VCaP (cell line): ENCODE measurements around the gene ASB15.
A peak's percentile ranks its signal among the peaks of the same experiment; 100 is the strongest.

Source experiments
- H3K27ac ChIP-seq: fragments of 450-650 bp; 2 replicates; pipeline ENCODE4 v1.5.1; 2017
- TF ChIP-seq, protein P1 (sequence below): fragments of 450-650 bp; conservative IDR thresholded peaks from 2 replicates; pipeline ENCODE4 v1.5.1; 2017; ENCODE audit warnings: mild to moderate bottlenecking, moderate library complexity

The ASB15 gene

DNA sequence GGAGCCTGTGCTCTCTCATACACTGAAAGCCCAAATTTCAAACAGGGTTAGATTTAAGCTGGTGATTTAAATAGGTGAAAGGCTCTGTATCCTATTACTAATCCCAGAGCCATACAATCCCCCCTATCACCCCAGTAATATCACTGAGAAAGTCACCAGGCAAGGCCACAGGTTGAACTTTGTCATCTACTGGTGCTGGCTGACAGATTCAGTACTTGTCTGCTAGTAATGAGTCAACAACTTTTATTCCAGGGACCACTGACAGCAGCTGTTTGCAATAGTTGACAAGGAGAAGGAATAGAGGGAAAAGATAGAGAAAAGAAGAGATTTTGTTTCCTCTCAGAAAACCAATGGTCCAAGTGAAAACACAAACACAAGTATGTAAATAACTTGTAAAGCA, 10.4 kb downstream of the ASB15 start:
- TF ChIP-seq, protein P1, sequence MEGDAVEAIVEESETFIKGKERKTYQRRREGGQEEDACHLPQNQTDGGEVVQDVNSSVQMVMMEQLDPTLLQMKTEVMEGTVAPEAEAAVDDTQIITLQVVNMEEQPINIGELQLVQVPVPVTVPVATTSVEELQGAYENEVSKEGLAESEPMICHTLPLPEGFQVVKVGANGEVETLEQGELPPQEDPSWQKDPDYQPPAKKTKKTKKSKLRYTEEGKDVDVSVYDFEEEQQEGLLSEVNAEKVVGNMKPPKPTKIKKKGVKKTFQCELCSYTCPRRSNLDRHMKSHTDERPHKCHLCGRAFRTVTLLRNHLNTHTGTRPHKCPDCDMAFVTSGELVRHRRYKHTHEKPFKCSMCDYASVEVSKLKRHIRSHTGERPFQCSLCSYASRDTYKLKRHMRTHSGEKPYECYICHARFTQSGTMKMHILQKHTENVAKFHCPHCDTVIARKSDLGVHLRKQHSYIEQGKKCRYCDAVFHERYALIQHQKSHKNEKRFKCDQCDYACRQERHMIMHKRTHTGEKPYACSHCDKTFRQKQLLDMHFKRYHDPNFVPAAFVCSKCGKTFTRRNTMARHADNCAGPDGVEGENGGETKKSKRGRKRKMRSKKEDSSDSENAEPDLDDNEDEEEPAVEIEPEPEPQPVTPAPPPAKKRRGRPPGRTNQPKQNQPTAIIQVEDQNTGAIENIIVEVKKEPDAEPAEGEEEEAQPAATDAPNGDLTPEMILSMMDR: no peak
- no peak overlapping the region for H3K27ac ChIP-seq

DNA sequence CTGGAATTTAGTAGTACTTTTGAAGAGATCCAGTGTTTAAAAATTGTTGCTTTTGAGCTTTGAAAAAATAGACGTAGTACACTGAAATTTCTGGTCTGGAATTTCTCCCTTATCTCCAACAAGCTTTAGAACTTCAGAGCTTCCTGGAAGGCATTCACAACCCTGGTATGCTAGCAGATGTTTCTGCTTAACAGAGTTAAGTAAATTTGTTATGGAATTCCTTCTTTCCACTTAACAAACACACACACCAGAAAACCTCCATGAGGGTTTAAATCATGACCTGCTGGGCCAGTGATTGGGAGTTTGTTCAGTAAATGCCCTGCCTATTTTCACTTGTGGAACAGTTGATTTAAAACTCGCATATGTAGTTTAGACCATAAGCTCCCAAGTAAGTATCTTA, 13.7 kb downstream of the ASB15 start:
- H3K27ac ChIP-seq: no peak overlapping the region
- TF ChIP-seq, protein P1: no peak

DNA sequence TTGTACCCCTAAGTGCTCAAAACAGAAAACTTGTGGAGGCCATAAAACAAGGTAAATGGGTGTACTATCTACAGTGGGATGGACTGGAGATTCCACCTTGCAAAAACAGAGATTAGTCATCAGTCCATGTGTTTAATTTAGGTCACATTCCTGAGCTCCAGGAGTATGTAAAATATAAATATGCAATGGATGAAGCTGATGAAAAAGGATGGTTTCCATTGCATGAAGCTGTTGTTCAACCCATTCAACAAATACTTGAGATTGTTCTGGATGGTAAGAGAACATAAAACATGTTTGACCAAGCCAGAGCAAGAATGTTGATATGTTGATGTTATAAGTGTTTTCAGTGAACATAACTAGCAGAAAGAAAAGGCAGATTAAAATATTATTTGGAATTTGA, 14.6 kb downstream of the ASB15 start:
- TF ChIP-seq, protein P1: no peak
- H3K27ac ChIP-seq: no peak overlapping the region

DNA sequence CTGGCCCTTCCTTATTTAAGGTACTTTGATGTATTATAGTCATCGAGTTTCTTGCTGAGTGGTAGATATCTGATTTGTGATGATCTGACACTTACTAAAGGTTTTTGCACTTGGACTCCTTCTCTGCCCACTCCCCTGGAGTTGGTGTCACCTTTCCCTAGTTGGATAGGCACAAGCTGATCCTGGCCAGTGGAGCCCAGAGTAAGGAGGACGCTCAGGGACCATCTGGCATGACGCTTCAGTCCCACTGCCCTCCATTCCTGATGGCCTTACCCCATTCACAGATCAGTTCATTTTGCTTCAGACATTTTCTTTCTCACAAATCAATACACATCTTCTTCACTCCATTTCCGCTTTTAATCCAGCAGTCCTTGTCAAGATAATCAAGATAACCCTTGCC, 20.1 kb downstream of the ASB15 start:
- no peak overlapping the region for H3K27ac ChIP-seq
- TF ChIP-seq, protein P1: no peak

DNA sequence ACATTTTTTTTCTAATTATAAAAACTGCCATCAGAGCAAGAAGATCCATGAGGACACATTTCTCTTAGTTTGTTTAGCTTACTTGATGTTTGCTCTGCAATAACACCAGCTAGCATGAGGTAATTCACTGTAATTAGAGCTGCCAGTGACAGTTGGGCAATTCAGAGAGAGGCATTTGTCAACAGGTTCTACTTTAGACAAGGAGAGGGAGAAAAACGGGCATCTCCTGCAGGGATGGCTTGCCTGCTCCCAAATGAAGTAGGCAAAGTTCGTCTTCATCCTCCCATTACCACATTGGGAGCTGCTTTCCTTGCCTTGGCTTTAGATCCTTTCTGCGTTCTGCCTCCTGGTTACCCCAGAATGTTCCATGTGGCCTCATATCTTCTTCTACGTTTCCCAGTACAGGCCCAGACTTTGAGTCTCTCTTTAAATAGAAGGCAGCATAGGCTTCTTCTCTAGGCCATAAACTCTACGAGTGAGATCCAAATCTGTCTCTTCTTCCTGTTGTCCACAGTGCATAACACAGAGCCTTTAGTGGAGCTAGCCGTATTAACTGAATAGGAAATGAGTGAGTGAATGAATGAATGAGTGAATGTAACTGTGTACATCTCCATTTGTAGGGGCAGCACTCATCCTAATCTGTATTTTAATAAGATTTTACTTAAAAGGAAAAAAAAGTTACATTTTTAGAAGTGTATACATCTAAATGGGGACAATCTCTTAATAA, 21.2 kb downstream of the ASB15 start:
- TF ChIP-seq, protein P1: no peak
- peak overlapping the region; percentile 46 for H3K27ac ChIP-seq

DNA sequence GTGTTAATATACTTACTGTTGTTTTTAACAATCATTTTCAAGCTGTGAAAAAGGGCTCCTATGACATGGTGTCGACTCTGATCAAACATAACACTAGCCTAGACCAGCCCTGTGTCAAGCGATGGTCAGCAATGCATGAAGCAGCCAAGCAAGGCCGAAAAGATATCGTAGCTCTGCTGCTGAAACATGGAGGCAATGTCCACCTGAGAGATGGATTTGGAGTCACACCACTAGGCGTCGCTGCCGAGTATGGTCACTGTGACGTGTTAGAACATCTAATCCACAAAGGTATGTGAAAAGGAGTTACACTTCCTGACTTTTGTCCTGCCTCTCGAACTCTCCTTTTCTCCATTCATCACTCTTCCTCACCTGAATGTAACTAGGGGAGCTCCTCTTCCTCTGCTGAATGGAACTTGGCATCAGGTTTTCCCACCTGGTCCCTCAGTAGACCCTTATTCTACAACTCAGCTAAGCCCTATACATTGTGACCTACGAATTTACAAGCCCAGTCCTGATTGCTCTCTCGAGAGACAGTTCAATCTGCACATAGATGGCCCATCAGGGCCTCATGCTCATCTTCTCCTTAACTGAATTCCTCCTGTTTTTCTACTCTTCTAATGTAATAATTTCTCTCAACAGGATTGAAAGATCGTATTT, 23.0 kb downstream of the ASB15 start:
- TF ChIP-seq, protein P1: no peak
- no peak overlapping the region for H3K27ac ChIP-seq

DNA sequence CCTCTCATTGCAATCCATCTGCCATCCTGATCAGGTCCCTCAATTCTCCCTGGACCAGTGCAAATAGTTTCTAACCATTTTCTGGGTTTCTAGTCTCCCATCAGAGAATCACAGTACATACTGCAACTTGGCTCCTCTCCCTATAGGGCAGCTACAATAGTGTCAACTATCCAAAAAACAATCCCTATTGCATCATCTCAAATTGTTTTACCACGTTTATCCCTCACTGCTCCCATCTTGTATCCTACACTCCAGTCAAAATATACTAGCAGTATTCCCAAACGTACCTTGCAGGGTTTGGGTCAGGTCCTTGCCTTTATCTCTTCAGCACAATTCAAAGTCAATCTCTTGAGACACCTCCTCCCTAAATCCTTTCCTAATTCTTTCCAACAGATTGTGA, 23.6 kb downstream of the ASB15 start:
- H3K27ac ChIP-seq: no peak overlapping the region
- TF ChIP-seq, protein P1: no peak
